ENCODE measurements around the gene SMAD6. TPM values are rescaled to one million over a fixed set of nuclear protein-coding genes. Genes with fewer than 3 reads are reported as not detected.

SMAD6 gene
- total and polyA plus RNA-seq, 2 of the 4 experiments (the other 2 are of a cell fraction): 4.8 to 8.5 TPM

- Histone ChIP-seq H4K91ac (ENCODE audit: insufficient read depth, low read depth, low read length) (no peak overlapping the region), H2BK20ac (ENCODE audit: low read depth, low read length) (no peak overlapping the region), H3K18ac (ENCODE audit: low read depth, low read length) (no peak overlapping the region), H3K27me3 (ENCODE audit: control insufficient read depth, insufficient read depth, low read length) (no peaks in the 10 kb centered on the region), H2BK5ac (ENCODE audit: low read depth, low read length, poor library complexity, severe bottlenecking) (no peak overlapping the region), H3K9me3 (ENCODE audit: control insufficient read depth, insufficient read depth, low read length) (peaks cover 4% of the 10 kb centered on the region; the same call in 1 of the 2 replicates), H2BK15ac (ENCODE audit: low read depth, low read length) (no peak overlapping the region), H4K8ac (ENCODE audit: low read depth in 2 of 2, low read length in 2 of 2) (no peak overlapping the region), H3K36me3 (ENCODE audit: control insufficient read depth, insufficient read depth, low read length) (peaks cover 15% of the 10 kb centered on the region), H4K20me1 (ENCODE audit: insufficient read depth, low read length) (0 out of 2 replicates have a peak, but pooled peaks cover 4% of the 10 kb centered on the region), H3K27ac (ENCODE audit: insufficient read depth, low read length) (no peak overlapping the region), H2AK5ac (ENCODE audit: low read depth, low read length) (no peak overlapping the region; the same call in 1 of the 2 replicates), H3K23ac (ENCODE audit: low read depth, low read length) (no peak overlapping the region), H2AK9ac (replicated peaks; ENCODE audit: low read depth, low read length, poor library complexity) (no peak overlapping the region), H3K14ac (replicated peaks; ENCODE audit: low read depth, low read length) (no peak overlapping the region), H3K4me1 (ENCODE audit: control insufficient read depth, insufficient read depth, low read length) (peaks cover 18% of the 10 kb centered on the region), H3K4me2 (ENCODE audit: low read depth, low read length) (no peak overlapping the region), H2BK120ac (ENCODE audit: low read depth, low read length) (no peak overlapping the region), H2AFZ (replicated peaks; ENCODE audit: low read length, poor library complexity) (no peak overlapping the region), H3K9me1 (ENCODE audit: insufficient read depth, low read length) (peaks cover 28% of the 10 kb centered on the region), H3K9ac (ENCODE audit: low read depth, low read length) (no peak overlapping the region), H4K5ac (ENCODE audit: low read depth, low read length) (no peak overlapping the region), H3K4me3 (ENCODE audit: insufficient read depth, low read depth, low read length) (no peak overlapping the region), H3K56ac (ENCODE audit: extremely low read depth, insufficient read depth, low read length) (no peak overlapping the region), H3K79me1 (ENCODE audit: low read depth in 1 of 2, low read length in 2 of 2) (peaks cover 43 to 82% of the 10 kb centered on the region in 2 experiments), H3K4ac (ENCODE audit: low read depth, low read length) (no peak overlapping the region)
- no peak for DNase-seq
- in situ Hi-C loops (cut with MboI; ENCODE audit: low sequenced_read_pairs): no loop called here
- intact Hi-C loops (cut with micrococcal nuclease): no loop called here
- WGBS, 2 experiments (ENCODE audit: extremely low coverage in 2 of 2, insufficient read length in 1 of 2): 40% methylated on average over 1 of the region's 12 CpGs; no CpG with 5 or more reads in 1 of the 2 experiments
- ChIA-PET POLR2A (ENCODE audit: unreplicated experiment) (no interaction called here), CTCF (no interaction called here)
- no TSS peak for BruUV-seq (replicated peaks)
- no peak for ATAC-seq (ENCODE audit: low read depth)
- dilution Hi-C loops (cut with HindIII; ENCODE audit: low sequenced_read_pairs, unreplicated experiment): no loop called here
- TF ChIP-seq MAZ (IDR thresholded peaks at IDR 0.05; ENCODE audit: borderline replicate concordance, low read depth, low read length) (no peak), USF2 (IDR thresholded peaks at IDR 0.05; ENCODE audit: low read depth, low read length) (no peak), NFE2L2 (IDR thresholded peaks at IDR 0.05; ENCODE audit: low read depth, low read length) (no peak), CEBPB (IDR thresholded peaks at IDR 0.05; ENCODE audit: low read depth, low read length) (no peak), RAD21 (IDR thresholded peaks at IDR 0.05; ENCODE audit: low read length) (no peak), ELK1 (IDR thresholded peaks at IDR 0.05; ENCODE audit: borderline replicate concordance, low read depth, low read length) (no peak), SMC3 (IDR thresholded peaks at IDR 0.05; ENCODE audit: low read depth, low read length) (no peak), CHD1 (IDR thresholded peaks at IDR 0.05; ENCODE audit: low read depth, low read length) (no peak), BHLHE40 (IDR thresholded peaks at IDR 0.05; ENCODE audit: low read depth, low read length) (no peak), FOS (IDR thresholded peaks at IDR 0.05; ENCODE audit: low read depth, low read length) (no peak), RCOR1 (IDR thresholded peaks at IDR 0.05; ENCODE audit: insufficient replicate concordance, low read length) (no peak), RFX5 (IDR thresholded peaks at IDR 0.05; ENCODE audit: low read depth, low read length) (no peak), POLR2A (IDR thresholded peaks at IDR 0.05; ENCODE audit: low read depth, low read length) (no peak), CTCF (conservative IDR thresholded peaks at IDR 0.05; ENCODE audit: low read depth, low read length) (no peak), MAFK (IDR thresholded peaks at IDR 0.05; ENCODE audit: low read depth, low read length) (no peak), MXI1 (IDR thresholded peaks at IDR 0.05; ENCODE audit: borderline replicate concordance, low read depth, low read length) (no peak)
Observed at GRCh38 chr15:66757030-66757429, 55.0 kb downstream of the SMAD6 start.

Data from IMR-90 (cell line).